ENCODE data around the gene WWP2.
A peak's percentile ranks its signal among the peaks of the same experiment; 100 is the strongest.

The WWP2 gene

GRCh38 chr16:69910964-69911363 lies 148.8 kb downstream of the WWP2 start:
- TF ChIP-seq CEBPB (IDR thresholded peaks at IDR 0.05) (no peak), CREB1 (IDR thresholded peaks at IDR 0.05; ENCODE audit: low read depth) (no peak), YY1 (IDR thresholded peaks at IDR 0.05; ENCODE audit: low read depth) (no peak), EP300 (IDR thresholded peaks at IDR 0.05; ENCODE audit: borderline replicate concordance) (no peak)
- TF ChIP-seq, protein P1, sequence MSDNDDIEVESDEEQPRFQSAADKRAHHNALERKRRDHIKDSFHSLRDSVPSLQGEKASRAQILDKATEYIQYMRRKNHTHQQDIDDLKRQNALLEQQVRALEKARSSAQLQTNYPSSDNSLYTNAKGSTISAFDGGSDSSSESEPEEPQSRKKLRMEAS (IDR thresholded peaks at IDR 0.05) = no peak
- TF ChIP-seq, protein P2, sequence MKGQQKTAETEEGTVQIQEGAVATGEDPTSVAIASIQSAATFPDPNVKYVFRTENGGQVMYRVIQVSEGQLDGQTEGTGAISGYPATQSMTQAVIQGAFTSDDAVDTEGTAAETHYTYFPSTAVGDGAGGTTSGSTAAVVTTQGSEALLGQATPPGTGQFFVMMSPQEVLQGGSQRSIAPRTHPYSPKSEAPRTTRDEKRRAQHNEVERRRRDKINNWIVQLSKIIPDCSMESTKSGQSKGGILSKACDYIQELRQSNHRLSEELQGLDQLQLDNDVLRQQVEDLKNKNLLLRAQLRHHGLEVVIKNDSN (IDR thresholded peaks at IDR 0.05) = no peak

DNA sequence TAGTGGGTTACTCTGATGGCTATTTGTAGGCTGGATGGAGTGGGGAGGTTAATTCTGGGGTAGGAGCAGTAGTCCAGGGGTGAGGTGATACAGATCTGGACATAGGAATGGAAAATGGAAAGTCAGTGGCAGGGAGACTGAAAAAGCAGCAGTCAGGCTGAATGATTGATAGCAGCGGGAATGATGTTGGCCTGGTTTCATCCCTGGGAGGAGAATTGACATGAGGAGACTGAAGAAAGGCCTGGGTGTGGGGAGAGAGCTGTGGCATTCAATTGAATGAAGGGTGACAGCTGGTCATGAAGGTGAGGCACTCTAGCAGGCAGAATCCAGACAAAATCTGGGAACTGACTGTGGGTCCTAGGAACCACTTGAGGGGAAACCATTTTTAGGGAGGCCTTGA lies 154.3 kb downstream of the WWP2 start:
- no peak for TF ChIP-seq FOXM1 (IDR thresholded peaks at IDR 0.05; ENCODE audit: borderline replicate concordance, low read depth)
- TF ChIP-seq TEAD4 (IDR thresholded peaks at IDR 0.05) = no peak
- no peak for TF ChIP-seq YY1 (IDR thresholded peaks at IDR 0.05; ENCODE audit: low read depth)
- no peak for TF ChIP-seq NFIC (IDR thresholded peaks at IDR 0.05)
- no peak for TF ChIP-seq EGR1 (IDR thresholded peaks at IDR 0.05)
- no peak for TF ChIP-seq RAD21 (IDR thresholded peaks at IDR 0.05; ENCODE audit: low read depth)
- no peak for TF ChIP-seq CREB1 (IDR thresholded peaks at IDR 0.05; ENCODE audit: low read depth)
- no peak for TF ChIP-seq ZBTB7A (IDR thresholded peaks at IDR 0.05; ENCODE audit: low read depth)
- TF ChIP-seq TCF12 (IDR thresholded peaks at IDR 0.05; ENCODE audit: low read depth) = no peak
- TF ChIP-seq REST (IDR thresholded peaks at IDR 0.05; ENCODE audit: low read depth) = no peak
- no peak for TF ChIP-seq TAF1 (IDR thresholded peaks at IDR 0.05; ENCODE audit: low read depth)

DNA sequence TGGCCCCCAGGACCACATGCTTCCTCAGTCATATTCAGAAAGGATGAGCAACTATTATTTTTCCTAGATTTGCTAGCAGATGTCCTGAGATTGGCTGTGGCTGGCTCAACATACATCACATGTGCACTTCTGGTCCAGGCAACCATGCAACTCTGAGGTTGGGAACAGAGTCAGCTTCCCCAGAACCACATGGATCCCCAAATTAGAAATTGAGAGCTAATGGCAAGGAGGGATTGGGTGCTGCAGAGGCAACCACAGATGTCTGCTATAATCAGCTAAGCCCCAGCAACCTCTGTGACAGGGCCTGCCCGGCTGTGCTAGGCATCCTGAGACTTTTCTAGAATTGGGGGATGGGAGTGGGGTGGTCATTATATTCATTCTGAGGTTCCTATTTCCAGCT lies 155.2 kb downstream of the WWP2 start:
- no peak for TF ChIP-seq EP300 (IDR thresholded peaks at IDR 0.05; ENCODE audit: borderline replicate concordance)
- TF ChIP-seq, protein P1 (IDR thresholded peaks at IDR 0.05) = no peak
- TF ChIP-seq CEBPB (IDR thresholded peaks at IDR 0.05) = no peak
- no peak for TF ChIP-seq ZBTB7A (IDR thresholded peaks at IDR 0.05; ENCODE audit: low read depth)
- TF ChIP-seq, protein P2 (IDR thresholded peaks at IDR 0.05) = no peak
- TF ChIP-seq EGR1 (IDR thresholded peaks at IDR 0.05) = no peak
- TF ChIP-seq FOXM1 (IDR thresholded peaks at IDR 0.05; ENCODE audit: borderline replicate concordance, low read depth) = no peak
- TF ChIP-seq NFIC (IDR thresholded peaks at IDR 0.05) = no peak
- no peak for TF ChIP-seq RAD21 (IDR thresholded peaks at IDR 0.05; ENCODE audit: low read depth)
- TF ChIP-seq REST (IDR thresholded peaks at IDR 0.05; ENCODE audit: low read depth) = no peak
- TF ChIP-seq TAF1 (IDR thresholded peaks at IDR 0.05; ENCODE audit: low read depth) = no peak

DNA sequence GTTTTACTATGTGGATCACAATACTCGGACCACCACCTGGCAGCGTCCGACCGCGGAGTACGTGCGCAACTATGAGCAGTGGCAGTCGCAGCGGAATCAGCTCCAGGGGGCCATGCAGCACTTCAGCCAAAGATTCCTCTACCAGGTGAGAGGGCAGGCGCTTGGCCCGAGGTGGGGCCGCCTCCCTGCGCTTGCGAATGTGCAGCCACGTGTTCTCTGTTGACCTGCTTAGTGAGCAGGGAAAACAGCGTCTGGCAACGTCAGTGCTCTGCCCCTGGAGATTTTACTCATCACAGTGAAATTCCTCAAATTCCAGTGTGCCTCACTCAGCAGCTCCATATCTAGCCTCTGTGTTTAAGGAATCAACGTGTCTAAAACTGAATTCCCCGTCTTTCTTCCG lies 155.6 kb downstream of the WWP2 start:
- TF ChIP-seq ZBTB7A (IDR thresholded peaks at IDR 0.05; ENCODE audit: low read depth) (no peak), TAF1 (IDR thresholded peaks at IDR 0.05; ENCODE audit: low read depth) (no peak), TCF12 (IDR thresholded peaks at IDR 0.05; ENCODE audit: low read depth) (no peak), REST (IDR thresholded peaks at IDR 0.05; ENCODE audit: low read depth) (no peak), RAD21 (IDR thresholded peaks at IDR 0.05; ENCODE audit: low read depth) (no peak), EP300 (IDR thresholded peaks at IDR 0.05; ENCODE audit: borderline replicate concordance) (no peak), CEBPB (IDR thresholded peaks at IDR 0.05) (no peak), TEAD4 (IDR thresholded peaks at IDR 0.05) (peak; percentile 70), FOXM1 (IDR thresholded peaks at IDR 0.05; ENCODE audit: borderline replicate concordance, low read depth) (no peak), NFIC (IDR thresholded peaks at IDR 0.05) (no peak), CREB1 (IDR thresholded peaks at IDR 0.05; ENCODE audit: low read depth) (no peak)
- TF ChIP-seq, protein P1 (IDR thresholded peaks at IDR 0.05) = 0 out of 2 replicates have a peak, but pooled peaks have one; percentile 29
